Mononuclear cell (primary cell): ENCODE measurements around the gene GCNT4. TPM values are rescaled to one million over a fixed set of nuclear protein-coding genes. Genes with fewer than 3 reads are reported as not detected.

ENCODE experiments used
- H3K27me3 ChIP-seq: 2 replicates; pipeline ENCODE4 v1.6.0; 2011; ENCODE audit warnings: low read length, control low read depth; ENCODE audit not compliant: insufficient read depth
- H3K4me1 ChIP-seq: 2 replicates; pipeline ENCODE4 v1.5.1; 2011; ENCODE audit warnings: mild to moderate bottlenecking, low read length, control low read depth; ENCODE audit not compliant: insufficient read depth
- H3K4me3 ChIP-seq: 2 replicates; pipeline ENCODE4 v1.5.1; 2011; ENCODE audit warnings: mild to moderate bottlenecking, low read length, moderate library complexity
- H3K9me3 ChIP-seq: 2 replicates; pipeline ENCODE4 v1.5.1; 2011; ENCODE audit warnings: low read depth, mild to moderate bottlenecking, control low read depth, low read length
- total RNA-seq: library from RNA; depleted of rRNA; stranded (reverse); fragments of >200 nt; gene quantifications from one replicate; pipeline ENCODE4 v1.2.3, GENCODE V29; 2012

Gene GCNT4
- total RNA-seq, 1 donor, result 10.8 TPM

- H3K9me3 ChIP-seq, result no peaks in the 10 kb centered on the region
- H3K4me3 ChIP-seq, result no peak overlapping the region
- H3K27me3 ChIP-seq, result no peaks in the 10 kb centered on the region
- no peaks in the 10 kb centered on the region for H3K4me1 ChIP-seq
Measured at GRCh38 chr5:75009556-75010345, 42.6 kb downstream of the GCNT4 start.

- Histone ChIP-seq H3K4me1 (no peaks in the 10 kb centered on the region), H3K9me3 (no peaks in the 10 kb centered on the region), H3K27me3 (no peaks in the 10 kb centered on the region), H3K4me3 (no peak overlapping the region)
Measured at GRCh38 chr5:75006865-75007822, 45.2 kb downstream of the GCNT4 start.

GRCh38 chr5:75005561-75005960 lies 46.8 kb downstream of the GCNT4 start:
- no peaks in the 10 kb centered on the region for H3K9me3 ChIP-seq
- no peak overlapping the region for H3K4me3 ChIP-seq
- H3K4me1 ChIP-seq, result no peaks in the 10 kb centered on the region
- no peaks in the 10 kb centered on the region for H3K27me3 ChIP-seq

Other genes with a start within 250 kb of the GCNT4 start
- gene FAM169A, start 186.2 kb downstream of the GCNT4 start, total RNA-seq, result 29.3 TPM
- gene ANKRD31, start 184.3 kb upstream of the GCNT4 start, total RNA-seq, result 0.63 TPM